T-helper 17 cell (primary cell): ENCODE measurements around the gene ANKRD18A. TPM values are rescaled to one million over a fixed set of nuclear protein-coding genes. Genes with fewer than 3 reads are reported as not detected.

Experiments
- ATAC-seq: fragments of 150-1000 bp; cut with Tn5 transposase; 2 replicates; pipeline ENCODE4 v1.10.0; 2021; ENCODE audit warnings: mild to moderate bottlenecking, moderate library complexity
- DNase-seq, 3 donors: peaks; one replicate each; pipeline versions ENCODE4 v3.0.0 to v3.0.0-alpha.2; 2020 to 2021
- H3K9me3 ChIP-seq: one replicate; pipeline ENCODE4 v1.7.0; 2013; ENCODE audit warnings: low read length, mild to moderate bottlenecking; ENCODE audit not compliant: control insufficient read depth, poor library complexity, severe bottlenecking
- H3K27ac Mint-ChIP-seq: one replicate; pipeline ENCODE4 v1.8.0; 2022; ENCODE audit warnings: mild to moderate bottlenecking, moderate library complexity, mixed read lengths
- H3K27me3 Mint-ChIP-seq: one replicate; pipeline ENCODE4 v1.8.0; 2022; ENCODE audit warnings: mixed read lengths
- H3K36me3 Mint-ChIP-seq: one replicate; pipeline ENCODE4 v1.8.0; 2022; ENCODE audit warnings: low read depth, mixed read lengths
- H3K4me1 Mint-ChIP-seq: one replicate; pipeline ENCODE4 v1.8.0; 2022; ENCODE audit warnings: mild to moderate bottlenecking, mixed read lengths
- H3K4me3 Mint-ChIP-seq: one replicate; pipeline ENCODE4 v1.8.0; 2022; ENCODE audit warnings: mild to moderate bottlenecking, moderate library complexity, mixed read lengths
- total RNA-seq, 4 donors: library from RNA in 2 of 4; stranded (reverse) in 2 of 4; gene quantifications; one replicate each; pipeline ENCODE4 v1.2.3 and lab custom pipeline; 2022 to 2026

Gene ANKRD18A
- total RNA-seq, 2 donors from 2014 or later, result 21.0 to 22.3 TPM

DNA sequence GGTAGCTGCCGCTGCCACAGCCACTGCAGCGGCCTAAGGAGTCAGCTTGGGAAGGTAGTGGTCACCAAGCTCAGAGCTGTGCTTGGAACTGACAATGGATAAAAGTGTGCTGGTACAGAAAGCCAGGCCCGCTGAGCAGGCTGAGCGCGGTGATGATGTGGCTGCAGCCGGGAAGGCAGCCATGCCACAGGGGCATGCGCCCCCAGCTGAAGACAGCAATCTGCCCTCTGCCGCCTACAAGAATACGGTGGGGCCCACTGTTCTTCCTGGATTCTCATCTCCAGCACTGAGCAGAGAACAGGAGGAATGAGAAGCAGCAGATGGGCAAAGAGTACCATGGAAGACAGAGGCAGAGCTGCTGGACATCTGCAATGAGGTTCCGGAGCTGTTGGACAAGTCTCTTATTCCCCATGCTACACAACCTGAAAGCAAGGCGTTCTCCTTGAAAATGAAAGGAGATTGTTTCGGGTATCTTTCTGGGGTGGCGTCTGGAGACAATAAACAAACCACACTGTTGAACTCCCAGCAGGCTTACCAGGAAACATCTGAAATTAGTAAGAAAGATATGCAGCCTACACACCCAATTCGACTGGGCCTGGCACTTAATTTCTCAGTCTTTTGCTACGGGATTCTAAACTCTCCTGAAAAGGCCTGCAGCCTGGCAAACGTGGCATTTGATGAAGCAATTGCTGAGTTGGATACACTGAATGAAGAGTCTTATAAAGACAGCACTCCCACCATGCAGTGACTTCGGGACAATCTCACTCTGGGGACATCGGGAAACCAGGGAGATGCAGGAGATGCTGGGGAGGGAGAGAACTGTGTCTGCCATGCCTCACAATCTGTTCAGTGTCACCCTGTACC lies 22.8 kb upstream of the ANKRD18A start:
- ATAC-seq (no peak), DNase-seq (no peak)
- H3K4me1 Mint-ChIP-seq, result no peaks in the 10 kb centered on the region
- peaks cover 34% of the 10 kb centered on the region for H3K27me3 Mint-ChIP-seq
- no peaks in the 10 kb centered on the region for H3K9me3 ChIP-seq
- H3K27ac Mint-ChIP-seq, result no peak overlapping the region
- H3K36me3 Mint-ChIP-seq, result peaks cover 2% of the 10 kb centered on the region
- no peak overlapping the region for H3K4me3 Mint-ChIP-seq

- ATAC-seq (peak; percentile 50), DNase-seq (no peak)
- H3K27me3 Mint-ChIP-seq, result peaks cover 27% of the 10 kb centered on the region
- H3K4me1 Mint-ChIP-seq, result no peaks in the 10 kb centered on the region
- no peak overlapping the region for H3K4me3 Mint-ChIP-seq
- no peaks in the 10 kb centered on the region for H3K9me3 ChIP-seq
- H3K36me3 Mint-ChIP-seq, result peaks cover 2% of the 10 kb centered on the region
- H3K27ac Mint-ChIP-seq, result no peak overlapping the region
These were observed 21.8 kb upstream of the ANKRD18A start for GRCh38 chr9:38641985-38642864.

DNA sequence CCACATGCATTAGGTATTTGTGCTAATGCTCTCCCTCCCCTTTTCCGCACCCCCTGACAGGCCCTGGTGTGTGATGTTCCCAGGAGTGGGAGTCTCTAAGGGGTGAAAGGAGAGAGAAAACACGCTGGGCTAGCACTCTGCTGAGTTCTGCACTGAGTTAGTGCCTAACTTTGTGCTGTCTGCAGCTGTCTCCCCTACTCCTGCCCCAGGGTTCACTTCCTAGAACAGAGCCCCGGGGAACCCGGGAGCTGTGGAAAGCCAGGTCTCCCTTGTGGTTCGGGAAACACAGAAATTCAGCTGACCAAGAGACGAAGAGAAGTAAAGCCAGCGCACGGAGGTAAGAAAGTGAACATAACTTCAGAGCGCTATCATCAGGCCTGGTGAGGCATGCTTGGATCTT lies 20.7 kb upstream of the ANKRD18A start:
- peaks cover 27% of the 10 kb centered on the region for H3K27me3 Mint-ChIP-seq
- H3K9me3 ChIP-seq, result no peaks in the 10 kb centered on the region
- no peaks in the 10 kb centered on the region for H3K4me1 Mint-ChIP-seq
- no peak overlapping the region for H3K4me3 Mint-ChIP-seq
- DNase-seq (no peak), ATAC-seq (no peak)
- no peak overlapping the region for H3K27ac Mint-ChIP-seq
- peaks cover 4% of the 10 kb centered on the region for H3K36me3 Mint-ChIP-seq

DNA sequence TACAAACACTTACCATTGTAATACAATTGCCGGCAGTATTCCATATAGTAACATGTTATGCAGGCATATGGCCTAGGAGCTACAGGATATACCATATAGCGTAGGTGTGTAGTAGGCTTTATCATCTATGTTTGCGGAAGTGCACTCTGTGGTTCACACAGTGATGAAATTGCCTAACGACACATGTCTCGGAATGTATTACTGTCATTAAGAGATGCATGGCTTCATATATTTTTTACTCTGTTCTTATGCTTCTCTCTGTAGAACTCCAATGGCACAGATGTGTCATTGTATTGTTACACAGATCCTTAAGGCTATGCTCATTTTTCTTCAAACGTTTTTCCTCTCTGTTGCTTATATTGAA lies 19.2 kb upstream of the ANKRD18A start:
- no peak overlapping the region for H3K4me3 Mint-ChIP-seq
- H3K27ac Mint-ChIP-seq, result no peak overlapping the region
- peaks cover 5% of the 10 kb centered on the region for H3K36me3 Mint-ChIP-seq
- ATAC-seq, result no peak
- DNase-seq, result no peak
- no peaks in the 10 kb centered on the region for H3K9me3 ChIP-seq
- peaks cover 25% of the 10 kb centered on the region for H3K27me3 Mint-ChIP-seq
- no peaks in the 10 kb centered on the region for H3K4me1 Mint-ChIP-seq

DNA sequence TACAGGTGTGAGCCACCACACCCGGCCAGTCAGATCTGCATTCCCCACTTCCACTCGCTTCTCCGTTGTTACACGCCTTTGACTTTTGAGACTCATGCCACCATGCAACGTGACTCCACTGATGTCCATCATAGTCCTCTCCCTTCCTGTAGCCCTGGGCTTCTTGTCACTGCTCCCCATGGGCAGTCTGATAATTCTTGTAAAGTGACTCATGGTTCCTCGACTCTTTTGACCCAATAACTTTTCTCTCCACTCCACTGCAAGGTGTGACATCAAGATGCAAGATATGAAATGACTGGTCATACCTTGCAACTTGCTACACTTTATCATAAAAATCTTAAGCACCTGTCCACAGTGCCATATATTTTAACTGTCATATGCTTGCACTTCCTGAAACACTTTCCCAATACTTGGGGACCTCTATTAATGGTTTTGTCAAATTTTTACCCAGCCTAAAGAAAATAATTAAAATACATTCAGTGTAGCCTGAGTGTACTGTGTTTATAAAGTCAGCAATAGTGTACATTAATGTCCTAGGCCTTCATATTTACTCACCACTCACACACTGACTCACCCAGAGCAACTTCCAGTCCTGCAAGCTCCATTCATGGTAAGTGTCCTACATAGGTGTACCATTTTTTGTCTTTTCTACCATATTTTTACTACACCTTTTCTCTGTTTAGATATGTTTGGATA lies 18.6 kb upstream of the ANKRD18A start:
- no peak for DNase-seq
- peaks cover 5% of the 10 kb centered on the region for H3K36me3 Mint-ChIP-seq
- H3K4me1 Mint-ChIP-seq, result no peaks in the 10 kb centered on the region
- H3K27ac Mint-ChIP-seq, result no peak overlapping the region
- H3K4me3 Mint-ChIP-seq, result no peak overlapping the region
- H3K27me3 Mint-ChIP-seq, result peaks cover 25% of the 10 kb centered on the region
- H3K9me3 ChIP-seq, result no peaks in the 10 kb centered on the region
- no peak for ATAC-seq

GRCh38 chr9:38634315-38634714 lies 13.9 kb upstream of the ANKRD18A start:
- peaks cover 13% of the 10 kb centered on the region for H3K27me3 Mint-ChIP-seq
- no peak for DNase-seq
- H3K36me3 Mint-ChIP-seq, result peaks cover 5% of the 10 kb centered on the region
- H3K9me3 ChIP-seq, result no peaks in the 10 kb centered on the region
- no peak overlapping the region for H3K27ac Mint-ChIP-seq
- H3K4me1 Mint-ChIP-seq, result no peaks in the 10 kb centered on the region
- ATAC-seq, result no peak
- no peak overlapping the region for H3K4me3 Mint-ChIP-seq

GRCh38 chr9:38629511-38629910 lies 9.1 kb upstream of the ANKRD18A start:
- Mint-ChIP-seq H3K4me1 (no peaks in the 10 kb centered on the region), H3K4me3 (no peak overlapping the region), H3K36me3 (no peaks in the 10 kb centered on the region), H3K27me3 (peaks cover 9% of the 10 kb centered on the region), H3K27ac (no peak overlapping the region)
- no peaks in the 10 kb centered on the region for H3K9me3 ChIP-seq
- no peak for ATAC-seq
- DNase-seq, result no peak

DNA sequence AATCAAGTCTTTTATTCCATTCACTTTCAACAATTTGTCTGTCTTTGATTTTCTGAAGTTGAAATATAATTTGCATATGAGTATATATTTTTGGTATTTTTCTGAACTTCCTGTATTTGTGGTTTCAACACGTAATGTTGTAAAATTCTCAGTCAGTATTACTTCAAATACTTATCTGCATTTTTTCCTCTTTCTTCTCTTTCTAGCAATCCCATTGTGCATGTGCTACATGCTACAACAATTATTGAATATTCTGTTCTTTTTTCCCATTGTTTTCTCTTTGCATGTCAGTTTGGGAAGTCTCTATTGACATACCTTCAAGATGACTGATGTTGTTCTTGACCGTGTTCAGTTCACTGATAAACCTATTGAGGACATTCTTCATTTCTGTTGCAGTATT lies 5.6 kb upstream of the ANKRD18A start:
- H3K4me3 Mint-ChIP-seq, result no peak overlapping the region
- ATAC-seq, result no peak
- H3K27me3 Mint-ChIP-seq, result peaks cover 4% of the 10 kb centered on the region
- no peaks in the 10 kb centered on the region for H3K9me3 ChIP-seq
- DNase-seq, result no peak
- H3K36me3 Mint-ChIP-seq, result no peaks in the 10 kb centered on the region
- no peak overlapping the region for H3K27ac Mint-ChIP-seq
- H3K4me1 Mint-ChIP-seq, result peaks cover 11% of the 10 kb centered on the region

- Mint-ChIP-seq H3K4me3 (peak overlapping the region; percentile 94), H3K36me3 (no peaks in the 10 kb centered on the region), H3K27me3 (peaks cover 4% of the 10 kb centered on the region), H3K4me1 (peaks cover 16% of the 10 kb centered on the region), H3K27ac (peak overlapping the region; percentile 88)
- ATAC-seq (no peak), DNase-seq (no peak)
- no peaks in the 10 kb centered on the region for H3K9me3 ChIP-seq
These were observed 2.6 kb upstream of the ANKRD18A start for GRCh38 chr9:38622951-38623350.

DNA sequence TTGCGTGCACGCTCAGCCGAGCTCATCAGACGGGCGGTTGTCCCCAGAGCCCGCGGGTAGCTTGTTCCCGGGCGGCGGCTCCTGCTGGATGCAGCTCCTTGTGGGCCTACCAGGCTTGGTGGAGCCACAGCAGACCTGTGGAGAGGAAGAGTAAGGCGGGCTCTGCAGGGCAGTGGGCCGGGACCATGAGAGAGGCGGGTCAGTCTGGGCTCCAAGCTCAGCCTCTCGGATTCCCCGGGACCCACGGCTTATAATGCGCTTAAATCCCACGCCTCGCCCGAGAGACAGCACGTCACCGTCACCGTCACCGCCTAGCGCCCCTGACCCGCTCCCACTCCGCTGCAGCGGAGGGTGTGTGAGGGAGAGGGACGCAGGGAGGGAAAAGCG lies 1.9 kb upstream of the ANKRD18A start:
- DNase-seq (no peak), ATAC-seq (no peak)
- H3K9me3 ChIP-seq, result no peaks in the 10 kb centered on the region
- H3K36me3 Mint-ChIP-seq, result no peaks in the 10 kb centered on the region
- H3K4me1 Mint-ChIP-seq, result peaks cover 16% of the 10 kb centered on the region
- H3K27ac Mint-ChIP-seq, result peak overlapping the region; percentile 88
- peaks cover 4% of the 10 kb centered on the region for H3K27me3 Mint-ChIP-seq
- peak overlapping the region; percentile 94 for H3K4me3 Mint-ChIP-seq

DNA sequence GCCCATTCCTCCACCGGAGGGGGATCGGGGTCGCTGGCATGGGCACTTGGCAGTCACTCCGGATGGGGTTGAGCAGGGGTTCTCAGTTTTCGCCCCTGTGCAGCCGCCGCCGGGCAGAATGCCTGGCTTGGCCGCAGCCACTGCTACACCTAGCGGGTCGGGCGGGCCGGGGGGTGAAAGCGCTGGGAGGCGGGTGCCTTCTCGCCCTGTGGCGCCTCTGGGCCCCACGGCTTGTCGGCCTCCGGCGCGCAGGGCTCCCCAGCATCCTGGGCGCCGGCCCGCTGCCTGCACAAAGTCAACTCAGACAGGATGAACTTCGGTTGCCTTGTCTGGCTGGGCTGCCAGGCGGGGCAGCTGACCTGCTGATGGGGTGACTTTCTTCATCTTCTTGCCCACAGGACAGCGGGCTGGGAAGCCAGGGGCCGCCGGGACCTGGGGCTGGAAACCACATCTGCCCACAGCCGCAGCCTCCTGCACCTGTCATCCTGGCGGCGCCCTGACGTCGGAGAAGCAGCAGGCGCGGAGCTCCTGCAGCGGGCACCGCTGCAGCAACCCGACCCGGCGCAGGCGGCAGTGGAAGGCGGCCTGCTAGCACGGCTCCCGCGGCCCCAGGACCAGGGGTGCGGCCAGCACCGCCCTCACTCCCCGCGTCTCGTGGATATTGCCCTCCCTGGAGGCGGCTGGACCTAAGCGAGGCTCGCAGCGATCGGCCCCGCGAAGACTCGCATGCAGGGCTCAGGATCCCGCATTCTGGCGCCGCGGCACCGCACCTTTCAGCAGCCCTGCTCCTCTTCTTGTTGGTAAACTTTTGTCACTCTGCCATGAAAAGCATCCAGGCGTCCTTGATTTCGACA lies 1.3 kb upstream of the ANKRD18A start:
- Mint-ChIP-seq H3K4me3 (peak overlapping the region; percentile 94), H3K36me3 (no peaks in the 10 kb centered on the region), H3K27ac (peak overlapping the region; percentile 88), H3K4me1 (peaks cover 16% of the 10 kb centered on the region), H3K27me3 (no peaks in the 10 kb centered on the region)
- DNase-seq, result peak; percentile 17 to 39 (median 38)
- peak; percentile 56 for ATAC-seq
- H3K9me3 ChIP-seq, result no peaks in the 10 kb centered on the region

- peak in 1 of 3 donors; percentile 5 for DNase-seq
- no peak for ATAC-seq
- Mint-ChIP-seq H3K4me3 (peak overlapping the region; percentile 94), H3K36me3 (peaks cover 3% of the 10 kb centered on the region), H3K27ac (peak overlapping the region; percentile 54), H3K27me3 (no peaks in the 10 kb centered on the region), H3K4me1 (peaks cover 16% of the 10 kb centered on the region)
- H3K9me3 ChIP-seq, result no peaks in the 10 kb centered on the region
These were observed 594 bp downstream of the ANKRD18A start for GRCh38 chr9:38619556-38620447.
